Esophagus squamous epithelium (tissue), 5 donors: ENCODE measurements around the gene THEMIS2. TPM values are rescaled to one million over a fixed set of nuclear protein-coding genes. Genes with fewer than 3 reads are reported as not detected.

Source experiments
- DNase-seq: peaks from one replicate; lab custom pipeline; 2025; lab: John Stamatoyannopoulos, UW
- H3K27ac ChIP-seq, 4 donors: fragments of 200-600 bp; sonication (generic); one replicate each; pipeline ENCODE4 v1.5.1; 2016 to 2019; ENCODE audit warnings: mild to moderate bottlenecking in 1 of 4
- H3K27me3 ChIP-seq, 4 donors: fragments of 200-600 bp; sonication (generic); 1 replicate in 3 of 4; 2 replicates in 1 of 4; pipeline versions ENCODE4 v1.5.1 to v1.6.0; 2017 to 2021; ENCODE audit warnings: antibody characterized with exemption in 1 of 4
- H3K36me3 ChIP-seq, 3 donors: fragments of 200-600 bp; sonication (generic); one replicate each; pipeline ENCODE4 v1.5.1; 2016 to 2019
- H3K4me1 ChIP-seq, 3 donors: fragments of 200-600 bp; sonication (generic); one replicate each; pipeline ENCODE4 v1.5.1; 2017 to 2019
- H3K4me3 ChIP-seq, 4 donors: fragments of 200-600 bp; sonication (generic); 1 replicate in 3 of 4; 2 replicates in 1 of 4; pipeline ENCODE4 v1.5.1; 2016 to 2019; ENCODE audit warnings: mild to moderate bottlenecking in 2 of 4, moderate library complexity in 1 of 4
- H3K9me3 ChIP-seq, 3 donors: fragments of 200-600 bp; sonication (generic); one replicate each; pipeline ENCODE4 v1.5.1; 2016 to 2019
- CTCF ChIP-seq, 6 experiments: fragments of 450-650 bp in 4 of 6; fragments of 200-600 bp in 2 of 6; sonication (generic) in 2 of 6; IDR thresholded peaks; one replicate each; pipeline ENCODE4 v1.5.1; 2016 to 2019; ENCODE audit warnings: antibody characterized with exemption in 6 of 6, mild to moderate bottlenecking in 4 of 6, moderate library complexity in 4 of 6
- POLR2A ChIP-seq, 4 donors: fragments of 450-650 bp; IDR thresholded peaks; one replicate each; pipeline ENCODE4 v1.6.1; 2017; ENCODE audit warnings: antibody characterized with exemption in 4 of 4, mild to moderate bottlenecking in 4 of 4, moderate library complexity in 3 of 4
- WGBS, 2 donors: methylation state at CpG; one replicate each; pipeline ENCODE4 v1.1.5; 2018; 5-methylcytosine and 5-hydroxymethylcytosine counted together
- intact Hi-C: fragments of 100-400 bp; cut with DNase I; formaldehyde crosslinking; loops from one replicate; pipeline ENCODE4 v1.15.0; 2022
- total RNA-seq, 4 donors: library from RNA; depleted of rRNA; stranded (reverse); fragments of >200 nt; gene quantifications; one replicate each; pipeline ENCODE4 v1.1.0, GENCODE V29; 2016
- donor health status: DM: yes; HTN: yes; CAD: no.

The THEMIS2 gene
- total RNA-seq, 4 donors from 2014 or later = 2.0 to 13.9 (median 8.6) TPM

DNA sequence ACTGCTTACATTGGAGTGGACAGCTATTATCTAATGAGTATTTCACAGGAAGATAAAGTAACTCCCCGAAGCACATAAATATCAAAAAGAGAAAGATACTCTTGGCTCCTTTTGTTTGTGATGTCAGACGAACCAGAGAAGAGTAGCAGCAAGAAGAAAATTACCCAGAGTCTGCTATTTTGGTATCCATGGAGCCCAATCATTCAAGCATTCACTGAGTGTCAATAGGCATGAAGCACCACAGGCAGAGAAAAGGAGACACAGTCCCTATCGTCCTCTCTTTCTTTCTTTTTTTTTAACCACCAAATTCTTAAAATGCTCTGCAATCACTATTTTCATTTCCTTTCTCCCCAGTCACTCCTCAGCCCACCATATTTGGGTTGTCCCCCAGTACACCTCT lies 22.2 kb downstream of the THEMIS2 start:
- intact Hi-C loops = no loop called here
- no peaks in the 10 kb centered on the region for H3K9me3 ChIP-seq
- H3K4me3 ChIP-seq = no peak overlapping the region
- no peaks in the 10 kb centered on the region for H3K27me3 ChIP-seq
- peaks cover 14 to 94% (median 42%) of the 10 kb centered on the region in 3 donors for H3K36me3 ChIP-seq
- no peak for DNase-seq
- H3K4me1 ChIP-seq = peaks cover 0 to 4% (median 2%) of the 10 kb centered on the region in 3 donors
- H3K27ac ChIP-seq = no peak overlapping the region
- TF ChIP-seq POLR2A (IDR thresholded peaks at IDR 0.05) (no peak), CTCF (IDR thresholded peaks at IDR 0.05) (no peak)
- WGBS, 2 donors = 67 to 75% methylated on average over 3 of the region's 3 CpGs

DNA sequence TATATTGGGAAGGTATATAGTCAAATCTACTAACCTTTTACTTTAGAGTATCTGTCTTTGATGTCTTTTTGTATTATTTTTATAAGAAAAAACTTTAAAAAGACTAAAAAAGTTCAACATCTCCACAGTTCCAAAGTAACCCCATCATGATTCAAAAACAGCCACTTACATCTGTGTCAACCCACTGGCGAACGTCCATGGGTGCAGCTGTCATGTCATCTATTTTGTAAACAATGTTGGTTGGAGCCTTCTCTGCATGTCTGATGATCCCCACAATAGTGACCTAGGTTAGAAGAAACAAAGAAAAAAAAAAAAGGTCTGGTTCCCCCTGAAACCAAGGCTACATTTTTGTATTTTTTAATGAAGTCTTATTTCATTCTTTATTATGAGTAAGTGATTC lies 34.4 kb downstream of the THEMIS2 start:
- intact Hi-C loops = no loop called here

GRCh38 chr1:27912429-27912828 lies 40.1 kb downstream of the THEMIS2 start:
- TF ChIP-seq CTCF (IDR thresholded peaks at IDR 0.05) (no peak), POLR2A (IDR thresholded peaks at IDR 0.05) (no peak)
- Histone ChIP-seq H3K4me1 (peaks cover 0 to 21% (median 11%) of the 10 kb centered on the region in 3 donors), H3K9me3 (peaks cover 0 to 7% (median 6%) of the 10 kb centered on the region in 3 donors), H3K36me3 (peaks cover 0 to 55% (median 4%) of the 10 kb centered on the region in 3 donors), H3K27me3 (no peaks in the 10 kb centered on the region), H3K27ac (no peak overlapping the region), H3K4me3 (no peak overlapping the region)
- DNase-seq = no peak
- intact Hi-C loops = no loop called here
- WGBS, 2 donors = 63 to 88% methylated on average over 1 of the region's 1 CpG

More for the DNA sequence above, 34.4 kb downstream of the THEMIS2 start:
- Histone ChIP-seq H3K4me3 (no peak overlapping the region), H3K36me3 (peaks cover 0 to 100% (median 17%) of the 10 kb centered on the region in 3 donors), H3K4me1 (no peaks in the 10 kb centered on the region), H3K9me3 (no peaks in the 10 kb centered on the region), H3K27ac (no peak overlapping the region), H3K27me3 (no peaks in the 10 kb centered on the region)
- WGBS, 2 donors = 80 to 86% methylated on average over 2 of the region's 2 CpGs
- no peak for TF ChIP-seq POLR2A (IDR thresholded peaks at IDR 0.05)
- DNase-seq = no peak

DNA sequence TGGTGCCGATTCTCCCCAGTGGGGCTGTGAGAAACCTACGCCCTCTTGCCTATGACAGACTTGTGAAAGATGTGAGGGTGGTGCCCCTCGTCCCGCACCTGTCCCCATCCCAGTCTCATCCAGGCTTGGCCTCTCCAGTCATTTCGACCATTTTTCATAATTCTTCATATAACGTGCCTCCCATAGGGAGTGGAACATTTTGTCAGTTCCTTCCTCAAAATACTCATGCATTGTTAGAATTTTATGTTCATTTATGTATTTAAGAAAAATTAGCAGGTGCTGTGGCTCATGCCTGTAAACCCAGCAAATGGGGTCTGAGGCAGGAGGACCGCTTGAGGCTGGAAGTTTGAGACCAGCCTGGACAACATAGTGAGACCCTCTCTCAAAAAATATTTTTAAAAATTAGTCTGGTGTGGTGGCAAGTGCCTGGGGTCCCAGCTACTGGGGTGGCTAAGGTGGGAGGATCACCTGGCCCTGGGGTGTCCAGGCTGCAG lies 42.8 kb downstream of the THEMIS2 start:
- TF ChIP-seq CTCF (IDR thresholded peaks at IDR 0.05) (no peak), POLR2A (IDR thresholded peaks at IDR 0.05) (no peak)
- WGBS, 2 donors = 54 to 72% methylated on average over 7 of the region's 7 CpGs
- intact Hi-C loops = no loop called here

GRCh38 chr1:27922272-27922671 lies 49.9 kb downstream of the THEMIS2 start:
- no peak overlapping the region for H3K4me3 ChIP-seq
- TF ChIP-seq POLR2A (IDR thresholded peaks at IDR 0.05) (no peak), CTCF (IDR thresholded peaks at IDR 0.05) (no peak)
- no peaks in the 10 kb centered on the region for H3K36me3 ChIP-seq
- intact Hi-C loops = no loop called here
- H3K4me1 ChIP-seq = no peaks in the 10 kb centered on the region
- H3K27ac ChIP-seq = no peak overlapping the region
- no peaks in the 10 kb centered on the region for H3K9me3 ChIP-seq
- WGBS, 2 donors = 78 to 81% methylated on average over 3 of the region's 3 CpGs
- DNase-seq = no peak
- H3K27me3 ChIP-seq = no peaks in the 10 kb centered on the region

More for the DNA sequence above, 42.8 kb downstream of the THEMIS2 start:
- H3K27me3 ChIP-seq = no peaks in the 10 kb centered on the region
- H3K4me1 ChIP-seq = peaks cover 0 to 21% (median 11%) of the 10 kb centered on the region in 3 donors
- H3K27ac ChIP-seq = peak overlapping the region; percentile 85 to 89 (median 88)
- peak overlapping the region in 3 of 4 donors; percentile 73 to 90 (median 87) for H3K4me3 ChIP-seq
- peaks cover 0 to 7% (median 6%) of the 10 kb centered on the region in 3 donors for H3K9me3 ChIP-seq
- DNase-seq = no peak
- peaks cover 0 to 28% (median 0%) of the 10 kb centered on the region in 3 donors for H3K36me3 ChIP-seq
